Muscle layer of duodenum (tissue), 2 donors: ENCODE measurements around the gene CCDC88A.
"Not testable (repeated sequence)": the region's sequence is repeated elsewhere in the genome, so short reads cannot be mapped to it uniquely, and the experiment has no call there.

Experiments used
- H3K27ac ChIP-seq: one replicate; pipeline ENCODE4 v1.7.0; 2013; ENCODE audit warnings: mild to moderate bottlenecking, low read length
- H3K27me3 ChIP-seq: one replicate; pipeline ENCODE4 v1.7.0; 2013; ENCODE audit warnings: low read depth, mild to moderate bottlenecking, control low read depth, low read length
- H3K36me3 ChIP-seq, 2 donors: one replicate each; pipeline ENCODE4 v1.7.0; 2013; ENCODE audit warnings: low read length in 2 of 2, control low read depth in 1 of 2, mild to moderate bottlenecking in 1 of 2; ENCODE audit not compliant: insufficient read depth in 2 of 2, control insufficient read depth in 1 of 2
- H3K4me1 ChIP-seq, 2 donors: one replicate each; pipeline ENCODE4 v1.7.0; 2013; ENCODE audit warnings: low read length in 2 of 2, mild to moderate bottlenecking in 2 of 2, control low read depth in 1 of 2, moderate library complexity in 1 of 2; ENCODE audit not compliant: insufficient read depth in 2 of 2, control insufficient read depth in 1 of 2
- H3K4me3 ChIP-seq, 2 donors: one replicate each; pipeline ENCODE4 v1.7.0; 2013; ENCODE audit warnings: low read length in 2 of 2, low read depth in 1 of 2, mild to moderate bottlenecking in 1 of 2
- H3K9me3 ChIP-seq, 2 donors: one replicate each; pipeline ENCODE4 v1.7.0; 2013; ENCODE audit warnings: low read length in 2 of 2, control low read depth in 1 of 2, mild to moderate bottlenecking in 1 of 2; ENCODE audit not compliant: control insufficient read depth in 1 of 2
- donor health status: healthy.

The CCDC88A gene

DNA sequence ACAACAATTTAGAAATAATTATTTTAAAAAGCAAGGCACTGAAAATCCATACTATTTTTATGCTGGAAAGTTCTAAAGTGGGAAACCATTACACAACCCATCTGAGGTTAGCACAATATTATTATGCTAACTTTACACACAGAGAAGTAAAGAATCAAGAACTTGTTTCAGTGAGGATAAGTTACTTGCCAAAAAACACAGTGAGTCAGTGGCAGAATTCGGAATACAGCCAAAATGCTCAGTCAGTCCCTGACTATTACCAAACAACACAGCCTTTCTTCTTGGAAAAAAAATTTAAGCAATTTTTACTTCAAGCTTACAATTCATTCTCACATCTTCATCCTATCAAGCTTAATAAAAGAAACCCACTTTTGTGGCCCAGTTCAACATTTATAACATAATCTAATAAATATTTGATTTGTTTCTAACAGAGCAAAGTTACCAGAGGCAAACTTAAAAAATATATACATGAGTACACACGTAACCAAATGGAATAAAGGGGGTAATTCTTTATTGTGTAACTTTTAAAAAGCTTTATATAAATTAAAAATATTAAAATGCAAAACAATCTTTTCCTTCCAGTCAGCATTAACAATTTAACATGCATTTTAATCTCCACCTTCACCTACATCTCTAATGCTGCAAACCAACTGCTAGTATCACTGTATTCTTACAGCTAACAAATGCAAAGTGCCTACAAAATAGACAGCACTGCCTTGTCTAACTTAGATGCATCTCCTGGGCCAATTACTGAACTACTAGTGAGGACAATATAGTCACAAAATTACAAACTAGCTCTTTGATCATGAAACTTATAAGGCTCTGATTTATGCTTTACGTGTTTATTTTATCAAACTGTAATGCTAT lies 55.2 kb downstream of the CCDC88A start:
- Histone ChIP-seq H3K4me3 (no peak overlapping the region), H3K27me3 (no peaks in the 10 kb centered on the region), H3K27ac (no peak overlapping the region), H3K9me3 (no peaks in the 10 kb centered on the region), H3K36me3 (no peaks in the 10 kb centered on the region), H3K4me1 (peaks cover 4 to 6% of the 10 kb centered on the region in 2 donors)

DNA sequence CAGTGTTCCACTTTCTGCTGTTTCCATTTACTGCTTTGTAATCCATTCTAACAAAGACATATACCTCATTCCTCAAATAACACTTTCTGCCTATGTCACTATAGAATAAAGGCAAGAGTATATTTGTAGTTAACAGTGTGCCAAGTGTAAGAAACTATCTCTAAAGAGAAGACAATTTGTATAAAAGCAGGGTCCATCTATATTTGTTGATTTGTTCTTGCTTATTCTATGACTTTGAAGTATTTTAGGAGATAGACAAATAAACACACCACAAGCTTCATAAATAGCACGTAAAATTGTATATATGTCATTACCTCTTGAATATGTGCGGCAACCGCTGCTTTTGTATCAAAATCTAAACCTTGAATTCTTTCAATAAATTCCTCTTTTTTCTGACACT lies 56.0 kb downstream of the CCDC88A start:
- H3K4me1 ChIP-seq: peaks cover 4 to 6% of the 10 kb centered on the region in 2 donors
- no peak overlapping the region for H3K27ac ChIP-seq
- no peaks in the 10 kb centered on the region for H3K27me3 ChIP-seq
- no peak overlapping the region for H3K4me3 ChIP-seq
- H3K36me3 ChIP-seq: no peaks in the 10 kb centered on the region
- H3K9me3 ChIP-seq: no peaks in the 10 kb centered on the region

DNA sequence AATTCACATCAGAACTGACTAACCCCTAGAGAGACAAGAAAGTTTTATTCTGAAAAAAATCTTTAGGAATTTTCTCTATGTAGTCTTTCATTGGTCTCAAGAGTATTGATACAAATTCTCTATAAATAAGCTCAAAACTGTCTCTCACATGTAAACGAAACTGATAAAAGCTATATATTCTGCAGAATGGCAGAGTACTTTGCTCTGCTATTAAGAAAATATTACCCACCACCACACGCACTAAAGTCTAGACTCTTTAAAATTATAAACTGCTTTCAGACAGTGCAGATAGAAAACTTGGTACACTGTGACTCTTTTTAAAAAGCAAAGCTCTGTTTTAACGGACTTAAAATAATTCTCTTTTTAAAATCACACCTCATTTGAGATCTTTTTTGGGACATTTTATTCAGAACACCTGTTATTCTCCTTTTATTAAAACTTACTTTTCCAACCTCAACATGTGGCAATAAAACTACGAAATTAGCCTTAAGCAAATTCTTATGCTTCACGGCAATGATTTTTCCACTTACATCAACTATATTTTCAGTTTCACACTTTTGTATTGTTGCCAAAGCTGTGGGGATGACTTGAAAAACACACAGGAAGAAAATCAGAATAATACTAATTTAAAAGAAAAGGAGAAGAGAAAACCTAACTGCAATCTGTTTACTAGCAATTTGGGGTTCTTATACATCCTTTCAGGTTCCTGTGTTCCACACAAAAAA lies 58.0 kb downstream of the CCDC88A start:
- no peaks in the 10 kb centered on the region for H3K9me3 ChIP-seq
- H3K4me1 ChIP-seq: peaks cover 4 to 6% of the 10 kb centered on the region in 2 donors
- no peaks in the 10 kb centered on the region for H3K36me3 ChIP-seq
- H3K4me3 ChIP-seq: no peak overlapping the region
- H3K27ac ChIP-seq: no peak overlapping the region
- H3K27me3 ChIP-seq: no peaks in the 10 kb centered on the region

DNA sequence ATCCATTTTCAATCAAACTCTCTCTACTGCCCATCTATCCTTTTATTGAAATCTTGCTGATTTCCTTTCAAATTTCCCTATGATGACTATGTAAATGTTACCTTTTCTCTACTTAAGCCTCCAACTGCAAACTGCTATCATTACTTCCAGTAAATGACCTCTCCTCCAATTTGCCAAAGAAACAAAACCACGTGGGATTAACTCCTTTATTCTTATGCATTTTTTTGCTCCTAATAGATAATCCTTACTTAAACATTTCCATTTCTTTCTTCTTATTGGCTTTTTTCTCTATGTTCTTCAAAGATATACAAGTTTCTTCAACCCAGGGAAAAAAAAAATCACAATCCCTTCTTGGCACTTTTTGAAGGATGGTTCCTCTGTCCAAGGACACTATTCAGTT lies 61.2 kb downstream of the CCDC88A start:
- Histone ChIP-seq H3K4me1 (no peaks in the 10 kb centered on the region), H3K27me3 (no peaks in the 10 kb centered on the region), H3K4me3 (no peak overlapping the region), H3K9me3 (no peaks in the 10 kb centered on the region), H3K27ac (no peak overlapping the region), H3K36me3 (peaks cover 5 to 10% of the 10 kb centered on the region in 2 donors)

DNA sequence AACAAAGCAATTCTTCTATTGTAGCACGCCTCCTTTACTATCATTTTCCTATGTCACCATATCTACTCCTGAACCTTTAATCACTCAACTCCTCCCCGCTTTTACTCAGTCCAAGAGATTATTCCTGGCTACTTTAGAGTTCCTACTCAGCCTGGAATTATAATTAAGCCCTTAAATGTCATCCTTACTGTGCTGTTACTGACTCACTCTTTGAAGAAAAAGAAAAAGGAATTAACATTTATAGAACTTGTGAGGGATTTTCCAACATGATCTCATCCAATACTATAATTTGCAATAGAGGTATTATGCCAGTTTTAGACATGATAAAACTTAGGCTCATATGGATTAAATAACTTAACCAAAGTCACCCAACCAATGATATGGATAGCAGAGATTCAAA lies 61.7 kb downstream of the CCDC88A start:
- no peak overlapping the region for H3K4me3 ChIP-seq
- H3K27me3 ChIP-seq: no peaks in the 10 kb centered on the region
- no peaks in the 10 kb centered on the region for H3K9me3 ChIP-seq
- no peaks in the 10 kb centered on the region for H3K4me1 ChIP-seq
- H3K27ac ChIP-seq: no peak overlapping the region
- H3K36me3 ChIP-seq: peaks cover 5 to 10% of the 10 kb centered on the region in 2 donors

DNA sequence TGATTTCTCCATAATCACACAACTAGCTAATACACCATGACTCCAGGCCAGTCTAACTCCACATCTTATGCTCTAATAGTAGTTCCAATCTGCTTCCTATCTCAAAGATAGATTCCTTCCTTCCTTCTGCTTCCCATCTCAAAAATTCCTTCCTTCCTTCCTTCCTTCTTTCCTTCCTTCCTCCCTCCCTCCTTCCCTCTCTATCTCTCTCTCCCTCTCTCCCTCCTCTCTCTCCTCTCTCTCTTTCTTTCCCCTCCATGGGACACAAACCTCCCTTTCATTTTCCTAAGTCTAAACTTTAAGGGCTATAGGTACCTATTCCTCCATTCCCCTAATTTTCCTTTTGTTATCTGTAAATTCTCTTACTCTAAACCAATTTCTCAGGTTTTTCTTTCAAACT lies 62.5 kb downstream of the CCDC88A start:
- no peak overlapping the region for H3K27ac ChIP-seq
- H3K4me1 ChIP-seq: no peaks in the 10 kb centered on the region

DNA sequence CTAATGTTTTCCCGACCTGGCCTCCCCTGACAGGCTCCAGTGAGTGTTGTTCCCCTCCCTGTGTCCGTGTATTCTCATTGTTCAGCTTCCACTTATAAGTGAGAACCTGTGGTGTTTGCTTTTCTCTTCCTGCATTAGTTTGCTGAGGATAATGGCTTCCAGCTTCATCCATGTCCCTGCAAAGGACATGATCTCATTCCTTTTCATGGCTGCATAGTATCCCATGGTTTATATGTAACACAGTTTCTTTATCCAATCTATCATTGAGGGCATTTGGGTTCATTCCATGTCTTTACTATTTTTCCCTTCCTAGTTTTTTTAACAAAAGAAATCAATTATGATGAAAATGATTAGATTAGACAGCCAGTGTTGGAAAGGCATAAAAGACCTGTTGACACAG lies 63.5 kb downstream of the CCDC88A start:
- not testable (repeated sequence) for H3K27ac ChIP-seq, H3K9me3 ChIP-seq, H3K27me3 ChIP-seq, H3K4me1 ChIP-seq, H3K4me3 ChIP-seq
- peaks cover 10 to 15% of the 10 kb centered on the region in 2 donors for H3K36me3 ChIP-seq

More for the DNA sequence above, 62.5 kb downstream of the CCDC88A start:
- peaks cover 5 to 10% of the 10 kb centered on the region in 2 donors for H3K36me3 ChIP-seq
- H3K4me3 ChIP-seq: no peak overlapping the region
- no peaks in the 10 kb centered on the region for H3K27me3 ChIP-seq
- no peaks in the 10 kb centered on the region for H3K9me3 ChIP-seq

DNA sequence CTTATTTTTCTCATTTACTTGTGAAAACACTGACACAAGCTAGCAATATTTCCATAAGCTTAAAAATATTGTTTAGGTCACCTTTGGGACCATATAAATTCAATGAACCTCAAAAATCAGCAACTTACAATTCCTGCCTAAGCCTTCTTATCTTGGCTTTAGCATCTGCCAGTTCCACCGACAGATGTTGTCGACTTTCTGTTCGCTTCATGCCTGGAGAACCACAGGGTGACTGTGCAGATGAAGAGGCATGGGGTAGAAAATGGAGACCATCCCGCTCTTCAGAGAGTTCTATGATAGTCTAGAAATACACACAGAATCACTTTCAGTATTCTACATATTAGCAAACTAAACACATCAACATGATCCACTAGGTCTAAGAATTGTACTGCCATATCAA lies 64.2 kb downstream of the CCDC88A start:
- Histone ChIP-seq H3K27ac (no peak overlapping the region), H3K4me3 (no peak overlapping the region), H3K27me3 (no peaks in the 10 kb centered on the region), H3K4me1 (no peaks in the 10 kb centered on the region), H3K36me3 (peaks cover 10 to 15% of the 10 kb centered on the region in 2 donors), H3K9me3 (no peaks in the 10 kb centered on the region)

DNA sequence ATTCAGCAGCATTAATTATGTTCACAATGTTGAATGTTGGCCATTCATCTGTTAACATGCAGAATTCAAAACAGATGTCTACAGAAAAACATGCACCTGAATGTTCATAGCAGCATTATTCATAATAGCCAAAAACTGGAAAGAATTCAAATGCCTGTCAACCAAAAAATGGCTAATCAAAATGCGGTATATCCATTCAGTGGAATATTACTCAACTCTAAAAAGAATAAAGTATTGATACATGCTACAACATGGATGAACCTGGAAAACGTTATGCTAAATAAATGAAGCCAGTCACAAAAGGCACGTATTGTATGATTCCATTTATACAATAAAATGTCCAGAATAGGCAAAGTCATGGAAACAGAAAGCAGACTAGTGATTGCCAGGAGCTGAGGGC lies 68.0 kb downstream of the CCDC88A start:
- no peaks in the 10 kb centered on the region for H3K4me1 ChIP-seq
- no peaks in the 10 kb centered on the region for H3K9me3 ChIP-seq
- H3K36me3 ChIP-seq: peaks cover 10 to 15% of the 10 kb centered on the region in 2 donors
- H3K27me3 ChIP-seq: no peaks in the 10 kb centered on the region
- H3K4me3 ChIP-seq: no peak overlapping the region
- no peak overlapping the region for H3K27ac ChIP-seq

DNA sequence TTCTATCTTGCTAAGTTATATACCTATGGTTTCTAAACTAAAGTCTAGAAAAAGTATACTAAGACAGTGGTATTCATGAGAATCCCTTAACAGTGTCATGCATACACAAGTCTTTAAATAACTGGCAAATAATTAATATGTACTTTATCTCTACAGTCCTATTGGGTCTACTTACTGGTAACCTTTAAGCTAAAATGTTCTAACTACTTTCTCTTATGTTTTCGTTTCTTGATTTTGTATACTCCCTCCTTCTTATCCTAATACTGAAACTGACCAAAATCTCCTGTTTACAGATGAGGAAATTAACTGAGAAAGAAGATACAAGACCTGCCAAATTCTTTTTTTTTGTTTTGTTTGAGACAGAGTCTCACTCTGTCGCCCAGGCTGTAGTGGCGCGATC lies 74.6 kb downstream of the CCDC88A start:
- H3K27me3 ChIP-seq: no peaks in the 10 kb centered on the region
- no peak overlapping the region for H3K27ac ChIP-seq
- H3K4me3 ChIP-seq: no peak overlapping the region
- no peaks in the 10 kb centered on the region for H3K9me3 ChIP-seq
- peaks cover 6 to 17% of the 10 kb centered on the region in 2 donors for H3K36me3 ChIP-seq
- no peaks in the 10 kb centered on the region for H3K4me1 ChIP-seq

DNA sequence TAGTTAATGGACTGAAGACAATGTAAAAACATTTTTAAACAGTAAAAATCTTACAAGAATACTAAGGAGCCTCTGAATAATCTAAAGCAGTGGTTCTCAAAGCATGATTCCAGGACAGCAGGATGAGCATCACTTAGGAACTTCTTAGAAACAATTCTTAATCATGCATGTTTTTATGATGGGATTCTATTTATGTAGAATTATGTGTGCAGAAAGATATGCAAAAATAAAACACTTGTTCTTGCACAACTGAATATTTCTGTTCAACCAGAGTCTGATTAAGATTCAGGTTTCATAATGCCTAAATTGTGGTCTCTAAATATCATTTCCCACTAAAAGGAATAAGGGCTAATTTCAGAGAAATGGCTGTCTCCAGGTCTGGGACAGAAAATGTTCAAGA lies 81.4 kb downstream of the CCDC88A start:
- Histone ChIP-seq H3K27me3 (no peaks in the 10 kb centered on the region), H3K4me1 (no peaks in the 10 kb centered on the region), H3K4me3 (no peak overlapping the region), H3K36me3 (peaks cover 0 to 4% of the 10 kb centered on the region in 2 donors), H3K27ac (no peak overlapping the region), H3K9me3 (no peaks in the 10 kb centered on the region)
